DND-41 (cell line): ENCODE measurements around the gene PKD1.

Experiments used
- CTCF ChIP-seq: IDR thresholded peaks from 2 replicates; pipeline ENCODE4 v1.5.1; 2012; ENCODE audit warnings: borderline replicate concordance, low read length, moderate library complexity, mild to moderate bottlenecking; ENCODE audit not compliant: poor library complexity, severe bottlenecking; ENCODE audit errors: extremely low read depth
- EZH2 ChIP-seq: IDR thresholded peaks from 3 replicates; pipeline ENCODE4 v1.6.1; 2012; ENCODE audit warnings: borderline replicate concordance, low read depth, mild to moderate bottlenecking, moderate library complexity, low read length, inconsistent platforms; ENCODE audit not compliant: severe bottlenecking

- TF ChIP-seq CTCF (no peak), EZH2 (no peak)
Measured at GRCh38 chr16:2178321-2179106, 42.8 kb upstream of the PKD1 start.
